Pancreas (tissue), 10 donors: ENCODE data around the gene C4B. TPM values are rescaled to one million over a fixed set of nuclear protein-coding genes. Genes with fewer than 3 reads are reported as not detected.
"Not testable (repeated sequence)": the region's sequence is repeated elsewhere in the genome, so short reads cannot be mapped to it uniquely, and the experiment has no call there.

ENCODE experiments used
- ATAC-seq, 4 donors: fragments of 200-7000 bp; cut with Tn5 transposase; one replicate each; pipeline versions ENCODE4 v1.8.0 to v1.9.1; 2020; ENCODE audit warnings: mild to moderate bottlenecking in 4 of 4, moderate library complexity in 4 of 4
- DNase-seq, 6 donors: peaks; one replicate each; pipeline ENCODE4 v3.0.0-alpha.2; 2020
- FAIRE-seq: peaks from 2 replicates; lab custom pipeline; 2012; peaks lifted over from hg19 to GRCh38; lab: Jason Lieb, UNC
- H3K27ac ChIP-seq, 4 donors: fragments of 200-600 bp; sonication (generic); 1 replicate in 3 of 4; 2 replicates in 1 of 4; pipeline versions ENCODE4 v1.5.0 to v1.8.0; 2020
- H3K27me3 ChIP-seq, 4 donors: fragments of 200-600 bp; one replicate each; pipeline ENCODE4 v1.8.0; 2021
- H3K36me3 ChIP-seq, 3 donors: fragments of 200-600 bp; sonication (generic) in 1 of 3; one replicate each; pipeline versions ENCODE4 v1.5.0 to v1.8.0; 2020 to 2021
- H3K4me1 ChIP-seq, 3 donors: fragments of 200-600 bp; one replicate each; pipeline ENCODE4 v1.8.0; 2021
- H3K4me3 ChIP-seq, 4 donors: fragments of 200-600 bp; sonication (generic) in 2 of 4; one replicate each; pipeline versions ENCODE4 v1.5.0 to v1.8.0; 2020 to 2021
- H3K9me3 ChIP-seq, 4 donors: fragments of 200-600 bp; one replicate each; pipeline ENCODE4 v1.8.0; 2021
- WGBS, 2 donors: extraction: QIAGEN DNeasy Blood & Tissue Kit; methylation state at CpG; one replicate each; pipeline ENCODE4 v1.1.7; 2013; 5-methylcytosine and 5-hydroxymethylcytosine counted together
- intact Hi-C, 3 donors: fragments of 100-400 bp; cut with DNase I; formaldehyde crosslinking; loops; one replicate each; pipeline versions ENCODE4 v1.11.1 to v1.14.2; 2022
- polyA plus RNA-seq, 2 donors: library from polyadenylated mRNA; stranded (reverse); fragments of 200-250 nt; gene quantifications; one replicate each; pipeline ENCODE4 v1.2.3, GENCODE V29; 2013
- total RNA-seq, 6 donors: library from RNA; stranded (reverse); fragmentation: NEBNext Ultra II Directional in 4 of 6; extraction: Animal tissue kit (Norgen Biotek cat#: 25700) in 4 of 6; gene quantifications; one replicate each; pipeline versions ENCODE4 v1.2.1 to v1.2.4, GENCODE V29; 2021 to 2023
- TF ChIP-seq, protein P1 (sequence below), 4 donors: fragments of 200-600 bp; sonication (generic) in 3 of 4; IDR thresholded peaks; one replicate each; pipeline versions ENCODE4 v1.5.0 to v1.8.0; 2021; ENCODE audit warnings: antibody characterized with exemption in 4 of 4
- donor health status: healthy with polysubstance abuse.
- donor health status: DM: no; HTN: no; CAD: no; lungs with moderate emphysema.
- donor health status: DM: no; HTN: no; CAD: no.
- donor health status: control.
- donor health status: control.
- donor health status: Bipolar disorder and iron deficiency.
- donor health status: DM: yes; HTN: yes; CAD: no.
- donor health status: DM: no; HTN: no; CAD: no.
- donor health status: DM: no; HTN: no; CAD: no.
- donor health status: DM: yes; HTN: yes; CAD: no.

The C4B gene
- total and polyA plus RNA-seq, 8 donors = 15.3 to 665 (median 141) TPM

DNA sequence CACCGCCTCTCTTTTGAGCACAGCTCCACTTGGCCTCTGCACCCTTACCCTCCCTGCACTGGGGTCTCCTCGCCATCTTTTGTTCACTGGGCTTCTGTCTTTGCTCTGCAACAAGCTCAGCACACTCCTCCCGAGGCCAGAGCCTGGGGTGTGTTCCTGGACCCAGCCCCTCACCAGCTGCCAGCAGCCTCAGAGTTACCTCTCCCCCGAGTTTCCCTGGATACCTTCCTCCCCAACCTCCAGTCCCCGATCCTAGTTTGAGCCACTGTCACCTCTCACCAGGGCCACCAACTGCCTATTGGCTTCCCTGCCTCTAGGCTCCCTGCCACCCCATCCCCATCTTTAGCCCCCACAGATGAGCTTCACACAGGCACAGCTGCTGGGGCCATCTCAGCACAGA, 36.0 kb downstream of the C4B start:
- no peaks in the 10 kb centered on the region for H3K36me3 ChIP-seq
- FAIRE-seq (no peak), ATAC-seq (no peak), DNase-seq (no peak)
- no peak overlapping the region for H3K27ac ChIP-seq
- 56 to 58% methylated on average over 5 of the region's 5 CpGs for WGBS, 2 donors
- H3K4me1 ChIP-seq = no peaks in the 10 kb centered on the region
- no peak overlapping the region for H3K4me3 ChIP-seq
- TF ChIP-seq, protein P1, sequence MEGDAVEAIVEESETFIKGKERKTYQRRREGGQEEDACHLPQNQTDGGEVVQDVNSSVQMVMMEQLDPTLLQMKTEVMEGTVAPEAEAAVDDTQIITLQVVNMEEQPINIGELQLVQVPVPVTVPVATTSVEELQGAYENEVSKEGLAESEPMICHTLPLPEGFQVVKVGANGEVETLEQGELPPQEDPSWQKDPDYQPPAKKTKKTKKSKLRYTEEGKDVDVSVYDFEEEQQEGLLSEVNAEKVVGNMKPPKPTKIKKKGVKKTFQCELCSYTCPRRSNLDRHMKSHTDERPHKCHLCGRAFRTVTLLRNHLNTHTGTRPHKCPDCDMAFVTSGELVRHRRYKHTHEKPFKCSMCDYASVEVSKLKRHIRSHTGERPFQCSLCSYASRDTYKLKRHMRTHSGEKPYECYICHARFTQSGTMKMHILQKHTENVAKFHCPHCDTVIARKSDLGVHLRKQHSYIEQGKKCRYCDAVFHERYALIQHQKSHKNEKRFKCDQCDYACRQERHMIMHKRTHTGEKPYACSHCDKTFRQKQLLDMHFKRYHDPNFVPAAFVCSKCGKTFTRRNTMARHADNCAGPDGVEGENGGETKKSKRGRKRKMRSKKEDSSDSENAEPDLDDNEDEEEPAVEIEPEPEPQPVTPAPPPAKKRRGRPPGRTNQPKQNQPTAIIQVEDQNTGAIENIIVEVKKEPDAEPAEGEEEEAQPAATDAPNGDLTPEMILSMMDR (IDR thresholded peaks at IDR 0.05) = no peak
- intact Hi-C loops = no loop called here
- H3K9me3 ChIP-seq = no peaks in the 10 kb centered on the region
- no peaks in the 10 kb centered on the region for H3K27me3 ChIP-seq

DNA sequence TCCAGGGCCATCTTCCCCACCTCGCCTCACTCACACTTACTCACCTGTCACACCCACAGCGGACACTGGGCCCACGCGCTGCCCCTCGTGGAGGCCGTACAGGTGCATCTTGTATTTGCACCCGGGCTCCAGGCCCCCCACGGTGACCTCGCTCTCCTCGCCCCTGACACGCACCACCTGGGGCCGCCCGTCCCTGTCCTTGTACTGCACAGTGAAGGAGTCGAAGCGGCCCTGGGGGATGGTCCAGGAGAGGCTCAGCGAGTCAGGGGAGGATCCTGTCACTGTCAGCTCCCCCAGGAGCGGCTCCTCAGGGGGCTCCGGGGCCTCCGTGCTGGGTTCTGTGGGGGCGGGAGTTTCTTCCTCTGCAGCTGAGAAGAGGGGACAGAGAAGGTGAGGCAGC, 38.0 kb downstream of the C4B start:
- WGBS, 2 donors = 61 to 74% methylated on average over 20 of the region's 20 CpGs
- H3K27me3 ChIP-seq, FAIRE-seq, H3K27ac ChIP-seq, H3K4me3 ChIP-seq, H3K9me3 ChIP-seq, ATAC-seq, intact Hi-C loops, DNase-seq, H3K4me1 ChIP-seq, H3K36me3 ChIP-seq: not testable (repeated sequence)

DNA sequence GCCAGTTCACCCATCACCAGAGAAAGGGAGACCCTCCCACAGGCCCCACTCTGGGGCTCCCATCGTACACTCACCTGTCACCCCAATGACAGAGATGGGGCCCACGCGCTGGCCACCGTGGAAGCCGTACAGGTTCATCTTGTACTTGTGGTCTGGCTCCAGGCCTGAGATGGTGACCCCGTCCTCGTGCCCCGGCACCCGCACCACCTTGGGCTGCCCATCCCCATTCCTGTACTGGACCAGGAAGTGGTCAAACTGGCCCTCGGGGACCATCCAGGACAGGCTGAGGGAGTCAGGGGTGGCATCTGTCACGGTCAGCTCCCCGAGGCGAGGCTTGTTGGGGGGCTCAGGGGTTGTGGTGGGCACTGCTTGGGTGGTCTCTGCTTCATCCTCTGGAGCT, 38.7 kb downstream of the C4B start:
- ATAC-seq, FAIRE-seq, DNase-seq, H3K9me3 ChIP-seq, H3K4me1 ChIP-seq, intact Hi-C loops, H3K27me3 ChIP-seq, H3K36me3 ChIP-seq, H3K27ac ChIP-seq, H3K4me3 ChIP-seq: not testable (repeated sequence)
- WGBS, 2 donors = 77 to 78% methylated on average over 13 of the region's 13 CpGs

DNA sequence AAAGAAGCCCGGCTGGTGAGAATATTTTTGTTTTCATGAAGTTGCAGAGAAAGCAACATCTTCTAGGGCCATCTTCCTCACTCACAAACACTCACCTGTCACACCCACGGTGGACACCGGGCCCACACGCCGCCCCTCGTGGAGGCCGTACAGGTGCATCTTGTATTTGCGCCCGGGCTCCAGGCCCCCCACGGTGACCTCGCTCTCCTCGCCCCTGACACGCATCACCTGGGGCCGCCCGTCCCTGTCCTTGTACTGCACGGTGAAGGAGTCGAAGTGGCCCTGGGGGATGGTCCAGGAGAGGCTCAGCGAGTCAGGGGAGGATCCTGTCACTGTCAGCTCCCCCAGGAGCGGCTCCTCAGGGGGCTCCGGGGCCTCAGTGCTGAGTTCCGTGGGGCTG, 41.2 kb downstream of the C4B start:
- H3K4me3 ChIP-seq, FAIRE-seq, ATAC-seq, intact Hi-C loops, H3K27me3 ChIP-seq, DNase-seq, H3K4me1 ChIP-seq, H3K9me3 ChIP-seq, H3K27ac ChIP-seq, H3K36me3 ChIP-seq: not testable (repeated sequence)
- 78 to 88% methylated on average over 18 to 21 of the region's 21 CpGs for WGBS, 2 donors

DNA sequence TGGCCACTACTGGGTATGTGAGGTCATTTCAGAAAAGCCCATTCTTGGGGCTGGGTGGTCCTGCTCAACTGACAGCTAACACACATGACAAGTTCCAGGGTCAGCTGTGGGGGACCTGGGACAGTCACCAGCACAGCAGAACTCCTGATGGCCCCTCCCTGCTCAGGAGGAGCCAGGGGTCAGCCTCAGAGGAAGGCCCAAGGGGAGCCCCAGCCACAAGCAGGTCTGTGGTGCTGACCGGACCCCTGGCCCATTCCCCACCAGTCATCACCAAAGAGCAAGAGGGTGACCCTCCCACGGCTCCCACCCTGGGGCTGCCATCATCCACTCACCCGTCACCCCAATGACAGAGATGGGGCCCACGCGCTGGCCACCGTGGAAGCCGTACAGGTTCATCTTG, 41.7 kb downstream of the C4B start:
- Histone ChIP-seq H3K9me3 (no peaks in the 10 kb centered on the region), H3K4me3 (no peak overlapping the region), H3K27me3 (no peaks in the 10 kb centered on the region), H3K36me3 (no peaks in the 10 kb centered on the region), H3K4me1 (no peaks in the 10 kb centered on the region), H3K27ac (no peak overlapping the region)
- TF ChIP-seq, protein P1 (IDR thresholded peaks at IDR 0.05) = no peak
- WGBS, 2 donors = 74 to 96% methylated on average over 7 of the region's 7 CpGs
- intact Hi-C loops = no loop called here
- ATAC-seq = no peak
- no peak for DNase-seq
- no peak for FAIRE-seq

DNA sequence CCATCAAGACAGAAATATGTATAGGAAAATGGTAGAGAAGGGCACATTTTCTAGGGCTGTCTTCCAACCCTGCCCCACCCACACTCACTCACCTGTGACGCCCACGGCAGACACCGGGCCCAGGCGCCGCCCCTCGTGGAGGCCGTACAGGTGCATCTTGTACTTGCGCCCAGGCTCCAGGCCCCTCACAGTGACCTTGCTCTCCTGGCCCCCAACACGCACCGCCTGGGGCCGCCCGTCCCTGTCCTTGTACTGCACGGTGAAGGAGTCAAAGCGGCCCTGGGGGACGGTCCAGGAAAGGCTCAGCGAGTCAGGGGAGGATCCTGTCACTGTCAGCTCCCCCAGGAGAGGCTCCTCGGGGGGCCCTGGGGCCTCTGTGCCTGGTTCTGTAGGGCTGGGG, 43.4 kb downstream of the C4B start:
- Histone ChIP-seq H3K27me3 (no peaks in the 10 kb centered on the region), H3K27ac (no peak overlapping the region), H3K4me3 (no peak overlapping the region), H3K4me1 (no peaks in the 10 kb centered on the region), H3K9me3 (no peaks in the 10 kb centered on the region), H3K36me3 (no peaks in the 10 kb centered on the region)
- intact Hi-C loops = no loop called here
- WGBS, 2 donors = 65 to 76% methylated on average over 17 of the region's 17 CpGs
- TF ChIP-seq, protein P1 (IDR thresholded peaks at IDR 0.05) = no peak
- FAIRE-seq (no peak), DNase-seq (no peak), ATAC-seq (no peak)
